Coronary artery (tissue), 2 donors: ENCODE results near the gene CCT7.

Experiments
- DNase-seq: peaks from one replicate; pipeline ENCODE4 v3.0.0-alpha.2; 2017; ENCODE audit warnings: low spot score
- H3K27ac ChIP-seq, 2 donors: fragments of 200-600 bp; sonication (generic); one replicate each; pipeline ENCODE4 v1.5.1; 2016 to 2019
- H3K4me3 ChIP-seq: fragments of 200-600 bp; sonication (generic); 2 replicates; pipeline ENCODE4 v1.5.1; 2016; ENCODE audit warnings: mild to moderate bottlenecking, moderate library complexity
- CTCF ChIP-seq: fragments of 200-600 bp; sonication (generic); IDR thresholded peaks from one replicate; pipeline ENCODE4 v1.5.1; 2019; ENCODE audit warnings: antibody characterized with exemption

CCT7 gene

GRCh38 chr2:73264332-73264606, 30.2 kb downstream of the CCT7 start:
- Histone ChIP-seq H3K4me3 (no peak overlapping the region), H3K27ac (no peak overlapping the region)
- TF ChIP-seq CTCF: no peak
- no peak for DNase-seq

GRCh38 chr2:73264783-73265182, 30.7 kb downstream of the CCT7 start:
- no peak overlapping the region for H3K27ac ChIP-seq
- no peak for TF ChIP-seq CTCF
- H3K4me3 ChIP-seq: no peak overlapping the region
- no peak for DNase-seq

GRCh38 chr2:73265298-73266060, 31.4 kb downstream of the CCT7 start:
- no peak overlapping the region for H3K27ac ChIP-seq
- TF ChIP-seq CTCF: no peak
- DNase-seq: no peak
- no peak overlapping the region for H3K4me3 ChIP-seq

GRCh38 chr2:73266061-73266901, 32.2 kb downstream of the CCT7 start:
- H3K27ac ChIP-seq: no peak overlapping the region
- H3K4me3 ChIP-seq: no peak overlapping the region
- TF ChIP-seq CTCF: no peak
- no peak for DNase-seq

GRCh38 chr2:73267008-73267407, 32.9 kb downstream of the CCT7 start:
- no peak overlapping the region for H3K27ac ChIP-seq
- no peak overlapping the region for H3K4me3 ChIP-seq
- no peak for TF ChIP-seq CTCF
- DNase-seq: no peak

GRCh38 chr2:73268366-73268829, 34.3 kb downstream of the CCT7 start:
- DNase-seq: no peak
- Histone ChIP-seq H3K27ac (no peak overlapping the region), H3K4me3 (peak overlapping the region; percentile 39)
- TF ChIP-seq CTCF: no peak
